NCI-H2196 treated with DMSO at 0.1 percent for 48 hours (cell line): ENCODE measurements around the gene EWSR1.
A peak's percentile ranks its signal among the peaks of the same experiment; 100 is the strongest.
"Not testable (repeated sequence)": the region's sequence is repeated elsewhere in the genome, so short reads cannot be mapped to it uniquely, and the experiment has no call there.

Experiments used
- DNase-seq: peaks from one replicate; lab custom pipeline; 2025; ENCODE audit not compliant: unreplicated experiment; lab: John Stamatoyannopoulos, UW

The EWSR1 gene

GRCh38 chr22:29267858-29268510 lies at the start of gene EWSR1, which contains the start of gene RHBDD3:
Gene EWSR1 (plus strand): TSS chr22:29268268. CDS start chr22:29268337, 69 bp downstream.
Gene RHBDD3 (minus strand): TSS chr22:29267981. CDS start chr22:29265626, 2,355 bp downstream.
- DNase-seq = peak; percentile 44

- no peak for DNase-seq
Measured at GRCh38 chr22:29218758-29219408, 49.2 kb upstream of the EWSR1 start.

- not testable (repeated sequence) for DNase-seq
Measured at GRCh38 chr22:29219409-29219782, 48.7 kb upstream of the EWSR1 start.

GRCh38 chr22:29219881-29220670 lies 48.0 kb upstream of the EWSR1 start:
- no peak for DNase-seq

- no peak for DNase-seq
Measured at GRCh38 chr22:29224121-29224858, 43.8 kb upstream of the EWSR1 start.

- DNase-seq = no peak
Measured at GRCh38 chr22:29224859-29225410, 43.1 kb upstream of the EWSR1 start.

GRCh38 chr22:29225422-29226090 lies 42.5 kb upstream of the EWSR1 start:
- no peak for DNase-seq

- no peak for DNase-seq
Measured at GRCh38 chr22:29226351-29226981, 41.6 kb upstream of the EWSR1 start.

- no peak for DNase-seq
Measured at GRCh38 chr22:29230972-29231875, 36.8 kb upstream of the EWSR1 start.

GRCh38 chr22:29231971-29232959 lies 35.8 kb upstream of the EWSR1 start:
- no peak for DNase-seq

- DNase-seq = no peak
Measured at GRCh38 chr22:29233277-29233877, 34.7 kb upstream of the EWSR1 start.

GRCh38 chr22:29240481-29240880 lies 27.6 kb upstream of the EWSR1 start:
- not testable (repeated sequence) for DNase-seq

GRCh38 chr22:29243874-29244446 lies 24.1 kb upstream of the EWSR1 start:
- DNase-seq = no peak

- DNase-seq = no peak
Measured at GRCh38 chr22:29244785-29245625, 23.1 kb upstream of the EWSR1 start.

- DNase-seq = no peak
Measured at GRCh38 chr22:29245626-29246385, 22.3 kb upstream of the EWSR1 start.
